ENCODE data around the gene MRPL19. TPM values are rescaled to one million over a fixed set of nuclear protein-coding genes. Genes with fewer than 3 reads are reported as not detected.

Gene MRPL19
- total RNA-seq, 1 experiment from 2014 or later, result 73.0 TPM

DNA sequence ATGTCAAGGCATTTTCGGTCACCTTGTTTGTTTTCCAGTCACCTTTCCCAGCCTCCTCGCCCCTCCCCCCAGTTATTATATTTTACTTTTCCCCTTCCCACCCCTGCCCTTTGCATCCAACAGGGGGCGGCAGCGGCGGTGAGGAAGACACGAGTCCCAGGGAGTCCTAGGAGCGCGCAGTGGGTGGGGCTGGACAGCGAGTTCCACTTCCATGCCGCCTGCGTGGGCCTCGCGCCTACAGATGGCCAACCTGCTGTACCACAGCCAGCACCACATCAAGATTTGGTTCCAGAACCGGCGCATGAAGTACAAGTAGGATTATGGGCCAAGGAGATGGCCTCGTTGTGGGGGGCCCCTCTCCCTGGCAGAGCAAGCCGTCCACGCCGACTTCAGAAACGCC lies 48.6 kb upstream of the MRPL19 start:
- no peak overlapping the region for H3K56ac ChIP-seq (ENCODE audit: insufficient read length, low read depth, low read length)
- H3K4me3 Mint-ChIP-seq, result no peak overlapping the region
- no peaks in the 10 kb centered on the region; a peak in 2 of 7 replicates for H3K36me3 Mint-ChIP-seq (ENCODE audit: insufficient read depth in 1 of 3, low read depth in 3 of 3)
- no peaks in the 10 kb centered on the region for H3K27me3 ChIP-seq (ENCODE audit: insufficient read depth, low read length)
- H3K27me3 Mint-ChIP-seq (ENCODE audit: low read depth), result no peaks in the 10 kb centered on the region
- no peaks in the 10 kb centered on the region for H3K9me3 ChIP-seq (ENCODE audit: control insufficient read depth, low read depth, low read length)
- no peak overlapping the region for H3K9ac ChIP-seq (ENCODE audit: extremely low read depth, insufficient read length, low read length)
- no peak overlapping the region for H2BK120ac ChIP-seq (ENCODE audit: low read depth, low read length, poor library complexity, severe bottlenecking)
- no peak overlapping the region for H3K27ac Mint-ChIP-seq
- H3K9me3 Mint-ChIP-seq, result no peaks in the 10 kb centered on the region
- no peaks in the 10 kb centered on the region for H4K20me1 ChIP-seq (ENCODE audit: control insufficient read depth, insufficient read depth, insufficient read length)
- H3K23me2 ChIP-seq (ENCODE audit: insufficient read length, low read depth, low read length, poor library complexity, severe bottlenecking), result peaks cover 3% of the 10 kb centered on the region
- no peak overlapping the region for H3K14ac ChIP-seq (ENCODE audit: insufficient read depth, low read length)
- H3K18ac ChIP-seq (ENCODE audit: insufficient read length, low read depth, low read length), result no peak overlapping the region
- no peak overlapping the region for H3K23ac ChIP-seq (ENCODE audit: insufficient read length, low read depth, low read length)
- H3K27ac ChIP-seq (ENCODE audit: insufficient read length, low read depth, low read length), result no peak overlapping the region
- H2BK5ac ChIP-seq (ENCODE audit: insufficient read length, low read length), result no peak overlapping the region
- H2BK15ac ChIP-seq (ENCODE audit: low read depth, low read length), result no peak overlapping the region
- H2BK20ac ChIP-seq (ENCODE audit: low read depth, low read length, poor library complexity, severe bottlenecking), result no peak overlapping the region
- H4K5ac ChIP-seq (ENCODE audit: insufficient read length, low read depth, low read length), result no peak overlapping the region
- no peaks in the 10 kb centered on the region for H3K79me2 ChIP-seq (ENCODE audit: insufficient read depth, low read length)
- H4K91ac ChIP-seq (ENCODE audit: insufficient read length, low read depth, low read length), result no peak overlapping the region
- no peaks in the 10 kb centered on the region for H3K79me1 ChIP-seq (ENCODE audit: insufficient read depth, low read depth, low read length, poor library complexity, severe bottlenecking)
- WGBS (ENCODE audit: extremely low coverage, insufficient read length, low lambda C conversion rate), result no CpG with 5 or more reads among the region's 20 CpGs
- no peak overlapping the region for H3K4me2 ChIP-seq (ENCODE audit: insufficient read depth, insufficient read length, low read length)
- H2BK12ac ChIP-seq (ENCODE audit: insufficient read length, low read depth, low read length), result no peak overlapping the region
- H2AK5ac ChIP-seq (ENCODE audit: insufficient read length, low read length), result no peak overlapping the region
- H3T11ph ChIP-seq (ENCODE audit: low read length), result no peak overlapping the region
- no peak overlapping the region for H2AFZ ChIP-seq (ENCODE audit: low read length)
- H3K4ac ChIP-seq (ENCODE audit: low read depth, low read length), result no peak overlapping the region
- no peak overlapping the region for H4K8ac ChIP-seq (replicated peaks; ENCODE audit: insufficient read length, low read depth, low read length)
- TF ChIP-seq, protein P1, sequence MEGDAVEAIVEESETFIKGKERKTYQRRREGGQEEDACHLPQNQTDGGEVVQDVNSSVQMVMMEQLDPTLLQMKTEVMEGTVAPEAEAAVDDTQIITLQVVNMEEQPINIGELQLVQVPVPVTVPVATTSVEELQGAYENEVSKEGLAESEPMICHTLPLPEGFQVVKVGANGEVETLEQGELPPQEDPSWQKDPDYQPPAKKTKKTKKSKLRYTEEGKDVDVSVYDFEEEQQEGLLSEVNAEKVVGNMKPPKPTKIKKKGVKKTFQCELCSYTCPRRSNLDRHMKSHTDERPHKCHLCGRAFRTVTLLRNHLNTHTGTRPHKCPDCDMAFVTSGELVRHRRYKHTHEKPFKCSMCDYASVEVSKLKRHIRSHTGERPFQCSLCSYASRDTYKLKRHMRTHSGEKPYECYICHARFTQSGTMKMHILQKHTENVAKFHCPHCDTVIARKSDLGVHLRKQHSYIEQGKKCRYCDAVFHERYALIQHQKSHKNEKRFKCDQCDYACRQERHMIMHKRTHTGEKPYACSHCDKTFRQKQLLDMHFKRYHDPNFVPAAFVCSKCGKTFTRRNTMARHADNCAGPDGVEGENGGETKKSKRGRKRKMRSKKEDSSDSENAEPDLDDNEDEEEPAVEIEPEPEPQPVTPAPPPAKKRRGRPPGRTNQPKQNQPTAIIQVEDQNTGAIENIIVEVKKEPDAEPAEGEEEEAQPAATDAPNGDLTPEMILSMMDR (conservative IDR thresholded peaks at IDR 0.05), result peak; percentile 26; the same call in 2 of the 3 replicates
- no peak for DNase-seq
- no peaks in the 10 kb centered on the region for H3K4me1 ChIP-seq (ENCODE audit: insufficient read depth, low read length)
- no peaks in the 10 kb centered on the region for H3K4me1 Mint-ChIP-seq
